IMR-90 (cell line): ENCODE results near the gene PROZ.

Experiments used
- CTCF ChIP-seq: conservative IDR thresholded peaks from 2 replicates; pipeline ENCODE4 v1.5.1; 2012; ENCODE audit warnings: mild to moderate bottlenecking, low read depth, low read length, improper control_type of control experiment
- FOS ChIP-seq: fragments of 150-350 bp; IDR thresholded peaks from 2 replicates; pipeline ENCODE4 v1.6.1; 2016; ENCODE audit warnings: low read depth, low read length
- POLR2A ChIP-seq: IDR thresholded peaks from 2 replicates; pipeline ENCODE4 v1.6.1; 2012; ENCODE audit warnings: mild to moderate bottlenecking, low read depth, low read length

- TF ChIP-seq FOS: no peak
- no peak for TF ChIP-seq CTCF
- TF ChIP-seq POLR2A: no peak
Measured at GRCh38 chr13:113179374-113180230, 21.2 kb downstream of the PROZ start.
